Breast epithelium (tissue), 4 donors: Measurements from ENCODE around the gene SH3BP4. TPM values are rescaled to one million over a fixed set of nuclear protein-coding genes. Genes with fewer than 3 reads are reported as not detected.

Source experiments
- DNase-seq, 2 donors: peaks; one replicate each; pipeline ENCODE4 v3.0.0-alpha.2; 2019; ENCODE audit warnings: low spot score in 2 of 2
- H3K27ac ChIP-seq, 2 donors: fragments of 200-600 bp; sonication (generic) in 1 of 2; one replicate each; pipeline ENCODE4 v1.5.1; 2016 to 2019; ENCODE audit warnings: mild to moderate bottlenecking in 1 of 2
- H3K27me3 ChIP-seq, 2 donors: fragments of 200-600 bp; sonication (generic) in 1 of 2; one replicate each; pipeline versions ENCODE4 v1.5.1 to v1.6.0; 2017 to 2019; ENCODE audit warnings: control low read depth in 1 of 2, mild to moderate bottlenecking in 1 of 2
- H3K36me3 ChIP-seq: fragments of 200-600 bp; one replicate; pipeline ENCODE4 v1.5.1; 2019
- H3K4me1 ChIP-seq, 2 donors: fragments of 200-600 bp; sonication (generic); one replicate each; pipeline ENCODE4 v1.5.1; 2016 to 2019; ENCODE audit warnings: control low read depth in 1 of 2
- H3K4me3 ChIP-seq, 3 donors: fragments of 200-600 bp; sonication (generic); 1 replicate in 2 of 3; 2 replicates in 1 of 3; pipeline ENCODE4 v1.5.1; 2016 to 2019; ENCODE audit warnings: mild to moderate bottlenecking in 3 of 3, moderate library complexity in 2 of 3
- H3K9me3 ChIP-seq, 2 donors: fragments of 200-600 bp; sonication (generic) in 1 of 2; one replicate each; pipeline ENCODE4 v1.5.1; 2016 to 2019; ENCODE audit warnings: control low read depth in 1 of 2
- POLR2A ChIP-seq: fragments of 450-650 bp; IDR thresholded peaks from one replicate; pipeline ENCODE4 v1.6.1; 2016; ENCODE audit warnings: antibody characterized with exemption, mild to moderate bottlenecking, moderate library complexity
- POLR2AphosphoS5 ChIP-seq, 3 donors: sonication (generic); formaldehyde crosslinking; IDR thresholded peaks; one replicate each; pipeline ENCODE4 v1.6.1; 2017; ENCODE audit warnings: antibody characterized with exemption in 3 of 3
- intact Hi-C: fragments of 100-400 bp; cut with DNase I; formaldehyde crosslinking; loops from one replicate; pipeline ENCODE4 v1.15.1; 2023; ENCODE audit warnings: low total_unique reads
- total RNA-seq, 3 donors: library from RNA; depleted of rRNA; stranded (reverse); fragments of >200 nt; gene quantifications; one replicate each; pipeline ENCODE4 v1.1.0, GENCODE V29; 2016
- TF ChIP-seq, protein P1 (sequence below), 3 donors: fragments of 450-650 bp; IDR thresholded peaks; one replicate each; pipeline ENCODE4 v1.5.1; 2016 to 2017; ENCODE audit warnings: antibody characterized with exemption in 3 of 3, mild to moderate bottlenecking in 3 of 3, moderate library complexity in 3 of 3

The SH3BP4 gene
- total RNA-seq, 3 donors from 2014 or later = 28.5 to 73.6 (median 44.2) TPM

DNA sequence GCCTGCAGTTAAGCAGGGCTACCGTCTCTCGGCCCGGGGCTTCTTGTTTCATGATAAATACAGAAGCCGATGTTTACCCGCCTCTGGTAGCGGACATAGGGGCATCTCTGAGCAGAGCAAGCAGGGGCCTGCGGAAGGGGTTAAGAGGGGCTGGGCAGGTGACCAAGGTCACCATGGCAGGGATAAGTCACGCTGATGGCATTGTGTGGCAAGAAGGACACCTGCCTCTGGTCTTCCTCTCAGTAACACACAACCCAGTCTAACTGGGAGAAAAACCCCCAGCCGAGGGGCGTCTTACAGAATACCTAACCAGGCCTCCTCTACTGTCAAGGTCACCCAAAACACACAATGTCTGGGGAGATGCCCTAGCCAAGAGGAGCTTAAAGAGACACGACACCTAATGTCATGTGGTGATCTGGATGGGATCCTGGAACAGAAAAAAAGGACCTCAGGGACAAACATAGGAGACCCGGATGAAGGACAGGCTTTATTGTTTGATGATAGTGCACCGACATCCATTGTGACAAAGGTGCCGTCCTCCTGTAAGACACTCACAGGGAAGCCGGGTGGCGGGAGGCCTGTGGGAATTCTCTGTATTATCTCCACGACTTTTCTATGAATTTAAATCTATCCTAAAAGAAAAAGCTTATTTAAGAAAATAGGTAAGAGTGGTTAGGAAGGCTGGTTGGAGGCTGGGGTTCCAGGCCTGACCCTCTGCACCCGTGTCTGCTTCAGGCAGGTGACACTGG lies 24.8 kb downstream of the SH3BP4 start:
- no peak for DNase-seq
- Histone ChIP-seq H3K9me3 (no peaks in the 10 kb centered on the region), H3K27me3 (no peaks in the 10 kb centered on the region), H3K36me3 (no peaks in the 10 kb centered on the region), H3K4me3 (peak overlapping the region in 1 of 3 donors; percentile 12), H3K27ac (peak overlapping the region; percentile 73 to 82), H3K4me1 (peaks cover 6 to 27% of the 10 kb centered on the region in 2 donors)
- intact Hi-C loops = no loop called here
- no peak for TF ChIP-seq POLR2A
- TF ChIP-seq, protein P1, sequence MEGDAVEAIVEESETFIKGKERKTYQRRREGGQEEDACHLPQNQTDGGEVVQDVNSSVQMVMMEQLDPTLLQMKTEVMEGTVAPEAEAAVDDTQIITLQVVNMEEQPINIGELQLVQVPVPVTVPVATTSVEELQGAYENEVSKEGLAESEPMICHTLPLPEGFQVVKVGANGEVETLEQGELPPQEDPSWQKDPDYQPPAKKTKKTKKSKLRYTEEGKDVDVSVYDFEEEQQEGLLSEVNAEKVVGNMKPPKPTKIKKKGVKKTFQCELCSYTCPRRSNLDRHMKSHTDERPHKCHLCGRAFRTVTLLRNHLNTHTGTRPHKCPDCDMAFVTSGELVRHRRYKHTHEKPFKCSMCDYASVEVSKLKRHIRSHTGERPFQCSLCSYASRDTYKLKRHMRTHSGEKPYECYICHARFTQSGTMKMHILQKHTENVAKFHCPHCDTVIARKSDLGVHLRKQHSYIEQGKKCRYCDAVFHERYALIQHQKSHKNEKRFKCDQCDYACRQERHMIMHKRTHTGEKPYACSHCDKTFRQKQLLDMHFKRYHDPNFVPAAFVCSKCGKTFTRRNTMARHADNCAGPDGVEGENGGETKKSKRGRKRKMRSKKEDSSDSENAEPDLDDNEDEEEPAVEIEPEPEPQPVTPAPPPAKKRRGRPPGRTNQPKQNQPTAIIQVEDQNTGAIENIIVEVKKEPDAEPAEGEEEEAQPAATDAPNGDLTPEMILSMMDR (IDR thresholded peaks at IDR 0.05) = no peak
- no peak for TF ChIP-seq POLR2AphosphoS5 (IDR thresholded peaks at IDR 0.05)

DNA sequence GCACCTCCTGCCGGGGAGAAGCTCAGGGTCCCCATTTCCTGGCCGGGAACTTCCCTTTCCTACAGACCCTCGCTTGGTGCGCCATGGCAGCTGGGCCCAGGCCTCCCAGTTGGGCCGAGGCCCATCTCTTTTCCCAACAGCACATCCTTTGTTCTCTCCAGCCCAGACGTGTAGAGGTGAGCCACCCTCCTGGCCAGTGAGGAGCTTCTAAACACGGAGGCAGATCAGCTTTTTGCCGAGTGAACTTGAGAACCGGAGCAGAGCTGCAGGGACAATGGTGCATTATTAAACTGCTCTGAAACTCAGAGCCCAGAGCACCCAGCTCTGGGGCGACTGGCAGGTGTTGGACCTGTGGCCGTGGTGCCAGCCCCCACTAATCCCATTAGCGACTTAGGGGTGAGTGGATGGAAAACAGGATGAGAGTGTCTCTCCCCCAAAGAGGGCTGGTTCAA lies 25.4 kb downstream of the SH3BP4 start:
- H3K27me3 ChIP-seq = no peaks in the 10 kb centered on the region
- TF ChIP-seq POLR2A (no peak), POLR2AphosphoS5 (IDR thresholded peaks at IDR 0.05) (no peak)
- TF ChIP-seq, protein P1 (IDR thresholded peaks at IDR 0.05) = no peak
- intact Hi-C loops = no loop called here
- no peaks in the 10 kb centered on the region for H3K36me3 ChIP-seq
- no peaks in the 10 kb centered on the region for H3K9me3 ChIP-seq
- peak in 1 of 2 donors; percentile 57 for DNase-seq
- H3K4me3 ChIP-seq = peak overlapping the region in 1 of 3 donors; percentile 12
- peaks cover 6 to 27% of the 10 kb centered on the region in 2 donors for H3K4me1 ChIP-seq
- peak overlapping the region; percentile 73 to 82 for H3K27ac ChIP-seq

DNA sequence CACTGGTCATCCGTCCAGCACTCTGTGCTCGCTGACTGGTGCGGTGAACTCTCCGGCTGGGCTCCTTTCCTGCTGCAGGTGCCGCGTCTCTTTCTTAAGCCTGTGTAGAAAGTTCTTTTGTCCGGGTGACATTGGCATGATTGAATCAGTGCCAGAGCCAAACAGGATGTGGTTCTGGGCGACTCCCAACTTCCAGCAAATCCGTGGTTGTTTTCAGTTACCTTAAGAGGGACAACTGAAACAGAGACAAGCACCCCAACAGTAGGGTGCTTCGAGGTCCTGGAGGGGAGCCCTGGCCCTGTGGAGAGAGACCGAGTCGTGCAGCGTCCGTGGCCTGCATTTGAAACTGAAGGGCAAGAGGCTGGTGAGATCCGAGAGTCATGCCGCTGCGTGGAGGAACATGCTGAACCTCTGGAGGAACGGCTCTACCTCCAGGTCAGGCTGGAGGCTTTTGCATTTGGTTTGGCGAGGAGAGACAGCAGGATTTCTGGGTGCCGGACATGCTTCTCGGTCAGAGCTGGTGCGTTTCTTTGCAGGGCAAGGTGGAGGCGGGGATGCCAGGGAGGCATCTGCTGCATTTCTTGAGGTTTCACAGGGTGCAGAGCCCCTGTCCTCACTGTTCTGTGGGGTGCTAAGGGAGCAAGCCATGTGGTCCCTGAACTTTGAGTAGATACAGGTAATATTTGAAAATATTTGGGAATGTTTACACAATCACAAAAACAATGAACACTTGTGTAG lies 26.8 kb downstream of the SH3BP4 start:
- intact Hi-C loops = no loop called here
- Histone ChIP-seq H3K4me3 (peak overlapping the region in 2 of 3 donors; percentile 37 to 57), H3K27ac (peak overlapping the region; percentile 82 to 89), H3K27me3 (no peaks in the 10 kb centered on the region), H3K36me3 (no peaks in the 10 kb centered on the region), H3K4me1 (peaks cover 6 to 27% of the 10 kb centered on the region in 2 donors), H3K9me3 (no peaks in the 10 kb centered on the region)
- peak; percentile 69 to 80 for DNase-seq
- TF ChIP-seq, protein P1 (IDR thresholded peaks at IDR 0.05) = no peak
- peak in 2 of 3 donors; percentile 34 to 56 for TF ChIP-seq POLR2AphosphoS5 (IDR thresholded peaks at IDR 0.05)

DNA sequence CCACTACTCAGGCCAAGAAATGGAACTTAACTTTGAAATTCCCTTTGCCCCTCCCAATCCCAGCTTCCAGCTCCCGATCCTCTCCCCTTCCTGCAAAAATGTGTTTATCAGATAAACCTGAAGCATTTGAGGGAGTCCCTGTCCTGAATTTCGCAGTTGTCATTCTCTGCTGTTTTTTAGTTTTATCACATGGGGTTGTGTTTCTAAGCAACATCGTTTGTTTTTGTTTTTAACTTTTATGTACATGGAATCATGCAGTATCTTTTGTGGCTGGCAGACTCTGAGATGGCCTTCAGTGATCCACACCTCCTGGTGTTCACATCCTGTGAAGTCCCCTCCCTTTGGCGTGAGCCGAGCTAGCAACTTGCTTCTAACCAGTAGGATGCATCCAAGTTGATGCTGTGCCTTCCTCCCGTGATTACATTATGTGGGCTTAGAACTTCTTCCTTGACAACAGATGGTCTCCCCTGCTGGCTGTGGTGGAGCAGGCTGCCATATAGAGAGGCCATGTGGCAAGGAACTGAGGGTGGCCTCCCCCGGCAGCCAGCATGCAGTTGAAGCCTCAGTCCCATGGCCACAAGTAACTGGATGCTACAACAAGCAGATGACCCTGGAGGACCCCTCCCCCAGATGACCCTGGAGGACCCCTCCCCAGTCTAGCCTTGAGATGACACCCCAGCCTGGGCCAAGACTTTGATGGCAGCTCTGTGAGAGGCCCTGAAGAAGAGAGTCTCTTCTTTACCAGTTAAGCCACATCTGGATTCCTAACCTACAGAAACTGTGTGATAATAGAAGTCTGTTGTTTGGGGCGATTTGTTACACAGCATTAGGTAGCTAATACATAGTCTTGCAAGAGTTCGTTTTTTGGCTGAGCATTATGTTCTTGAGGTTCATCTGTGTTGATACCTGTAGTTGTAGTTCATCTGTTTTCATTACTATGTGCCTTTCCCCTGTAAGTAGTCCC lies 27.7 kb downstream of the SH3BP4 start:
- no peak for DNase-seq
- H3K27ac ChIP-seq = peak overlapping the region; percentile 82 to 89
- peak overlapping the region in 2 of 3 donors; percentile 37 to 57 for H3K4me3 ChIP-seq
- intact Hi-C loops = no loop called here
- H3K4me1 ChIP-seq = peaks cover 6 to 27% of the 10 kb centered on the region in 2 donors
- H3K27me3 ChIP-seq = no peaks in the 10 kb centered on the region
- TF ChIP-seq, protein P1 (IDR thresholded peaks at IDR 0.05) = no peak
- TF ChIP-seq POLR2A (no peak), POLR2AphosphoS5 (IDR thresholded peaks at IDR 0.05) (no peak)
- no peaks in the 10 kb centered on the region for H3K36me3 ChIP-seq
- no peaks in the 10 kb centered on the region for H3K9me3 ChIP-seq
